Astrocyte (in vitro differentiated cells and primary cell): ENCODE data around the gene ALCAM.

Source experiments
- EZH2 ChIP-seq: IDR thresholded peaks from 2 replicates; pipeline ENCODE4 v1.6.1; 2012; ENCODE audit warnings: mild to moderate bottlenecking, low read length, inconsistent platforms; ENCODE audit not compliant: insufficient read depth
- TF ChIP-seq, protein P1 (sequence below): IDR thresholded peaks from 2 replicates; pipeline ENCODE4 v1.5.1; 2011; ENCODE audit warnings: low read depth, mild to moderate bottlenecking, inconsistent platforms, low read length, moderate library complexity; ENCODE audit not compliant: insufficient read depth

DNA sequence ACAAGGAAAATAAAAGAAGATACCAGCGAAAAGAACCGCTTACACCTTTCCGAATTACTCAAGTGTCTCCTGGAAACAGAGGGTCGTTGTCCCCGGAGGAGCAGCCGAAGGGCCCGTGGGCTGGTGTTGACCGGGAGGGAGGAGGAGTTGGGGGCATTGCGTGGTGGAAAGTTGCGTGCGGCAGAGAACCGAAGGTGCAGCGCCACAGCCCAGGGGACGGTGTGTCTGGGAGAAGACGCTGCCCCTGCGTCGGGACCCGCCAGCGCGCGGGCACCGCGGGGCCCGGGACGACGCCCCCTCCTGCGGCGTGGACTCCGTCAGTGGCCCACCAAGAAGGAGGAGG is 325 bp downstream of the ALCAM start:
- no peak for TF ChIP-seq EZH2
- TF ChIP-seq, protein P1, sequence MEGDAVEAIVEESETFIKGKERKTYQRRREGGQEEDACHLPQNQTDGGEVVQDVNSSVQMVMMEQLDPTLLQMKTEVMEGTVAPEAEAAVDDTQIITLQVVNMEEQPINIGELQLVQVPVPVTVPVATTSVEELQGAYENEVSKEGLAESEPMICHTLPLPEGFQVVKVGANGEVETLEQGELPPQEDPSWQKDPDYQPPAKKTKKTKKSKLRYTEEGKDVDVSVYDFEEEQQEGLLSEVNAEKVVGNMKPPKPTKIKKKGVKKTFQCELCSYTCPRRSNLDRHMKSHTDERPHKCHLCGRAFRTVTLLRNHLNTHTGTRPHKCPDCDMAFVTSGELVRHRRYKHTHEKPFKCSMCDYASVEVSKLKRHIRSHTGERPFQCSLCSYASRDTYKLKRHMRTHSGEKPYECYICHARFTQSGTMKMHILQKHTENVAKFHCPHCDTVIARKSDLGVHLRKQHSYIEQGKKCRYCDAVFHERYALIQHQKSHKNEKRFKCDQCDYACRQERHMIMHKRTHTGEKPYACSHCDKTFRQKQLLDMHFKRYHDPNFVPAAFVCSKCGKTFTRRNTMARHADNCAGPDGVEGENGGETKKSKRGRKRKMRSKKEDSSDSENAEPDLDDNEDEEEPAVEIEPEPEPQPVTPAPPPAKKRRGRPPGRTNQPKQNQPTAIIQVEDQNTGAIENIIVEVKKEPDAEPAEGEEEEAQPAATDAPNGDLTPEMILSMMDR = no peak
